Endothelial cell of umbilical vein (primary cell): Measurements from ENCODE around the gene ZDHHC3. TPM values are rescaled to one million over a fixed set of nuclear protein-coding genes. Genes with fewer than 3 reads are reported as not detected.

Experiments
- BruUV-seq: library from RNA; stranded (reverse); fragments of 400-500 nt; replicated peaks from 2 replicates; lab custom pipeline; 2021; lab: Mats Ljungman, UMichigan
- CTCF ChIA-PET: fragments of 300-600, 350-600 bp; sonication (Branson Sonifier 250); formaldehyde crosslinking; loops from one replicate; lab custom pipeline; 2021; ENCODE audit warnings: antibody characterized with exemption, inconsistent platforms; lab: Charles Lee
- POLR2A ChIA-PET: fragments of 300-600, 350-600 bp; sonication (Branson Sonifier 250); formaldehyde crosslinking; loops from one replicate; lab custom pipeline; 2021; ENCODE audit warnings: antibody characterized with exemption, inconsistent platforms; lab: Charles Lee
- DNase-seq: peaks from one replicate; pipeline ENCODE4 v3.0.0-alpha.2; 2011; ENCODE audit warnings: low read depth, low spot score
- FAIRE-seq: peaks from 2 replicates; lab custom pipeline; 2011; peaks lifted over from hg19 to GRCh38; lab: Jason Lieb, UNC
- H2AFZ ChIP-seq: 2 replicates; pipeline ENCODE4 v1.6.0; 2012; ENCODE audit warnings: low read depth, low read length, control low read depth, inconsistent platforms
- H3K27ac ChIP-seq: 2 replicates; pipeline ENCODE4 v1.5.1; 2011; ENCODE audit warnings: low read depth, mild to moderate bottlenecking, control low read depth, low read length, moderate library complexity; ENCODE audit not compliant: insufficient read depth
- H3K27me3 ChIP-seq, 2 experiments: 2 replicates each; pipeline versions ENCODE4 v1.6.0 to v1.6.1; 2011; ENCODE audit warnings: low read length in 2 of 2, mixed read lengths in 1 of 2; ENCODE audit not compliant: control insufficient read depth in 2 of 2, insufficient read depth in 2 of 2
- H3K36me3 ChIP-seq, 2 experiments: 2 replicates in 1 of 2; 3 replicates in 1 of 2; pipeline ENCODE4 v1.5.1; 2011; ENCODE audit warnings: low read length in 2 of 2, mild to moderate bottlenecking in 1 of 2, moderate library complexity in 1 of 2; ENCODE audit not compliant: control insufficient read depth in 2 of 2, insufficient read depth in 2 of 2; ENCODE audit errors: extremely low read depth in 1 of 2
- H3K4me1 ChIP-seq: 3 replicates; pipeline ENCODE4 v1.5.1; 2011; ENCODE audit warnings: mild to moderate bottlenecking, low read length; ENCODE audit not compliant: control insufficient read depth, insufficient read depth; ENCODE audit errors: extremely low read depth
- H3K4me2 ChIP-seq: 2 replicates; pipeline ENCODE4 v1.6.1; 2011; ENCODE audit warnings: low read length, control low read depth, mixed read lengths; ENCODE audit not compliant: insufficient read depth
- H3K4me3 ChIP-seq, 3 experiments: fragments of 200-600 bp in 1 of 3; sonication (generic), shearing (Covaris generic) in 1 of 3; replicated peaks in 1 of 3; 2 replicates each; pipeline ENCODE4 v1.5.1; 2011 to 2016; ENCODE audit warnings: control low read depth in 3 of 3, low read length in 3 of 3, mild to moderate bottlenecking in 2 of 3, inconsistent platforms in 1 of 3, low read depth in 1 of 3, moderate library complexity in 1 of 3; ENCODE audit not compliant: insufficient read depth in 1 of 3
- H3K79me2 ChIP-seq: 2 replicates; pipeline ENCODE4 v1.6.0; 2012; ENCODE audit warnings: low read length, inconsistent platforms; ENCODE audit not compliant: control insufficient read depth, insufficient read depth
- H3K9ac ChIP-seq: replicated peaks from 2 replicates; pipeline ENCODE3; 2011; ENCODE audit warnings: low read length, control low read depth; ENCODE audit not compliant: insufficient read depth; ENCODE audit errors: extremely low read depth
- H3K9me1 ChIP-seq: replicated peaks from 3 replicates; pipeline ENCODE4 v1.6.0; 2011; ENCODE audit warnings: mild to moderate bottlenecking, low read length; ENCODE audit not compliant: control insufficient read depth, insufficient read depth; ENCODE audit errors: extremely low read depth
- H3K9me3 ChIP-seq: replicated peaks from 2 replicates; pipeline ENCODE4 v1.5.1; 2012; ENCODE audit warnings: low read length, inconsistent platforms; ENCODE audit not compliant: control insufficient read depth, insufficient read depth
- H4K20me1 ChIP-seq: replicated peaks from 2 replicates; pipeline ENCODE3; 2011; ENCODE audit warnings: mild to moderate bottlenecking, low read length; ENCODE audit not compliant: control insufficient read depth, insufficient read depth; ENCODE audit errors: extremely low read depth
- EZH2 ChIP-seq: IDR thresholded peaks from 2 replicates; pipeline ENCODE4 v1.6.1; 2012; ENCODE audit warnings: borderline replicate concordance, low read depth, mild to moderate bottlenecking, moderate library complexity, low read length, inconsistent platforms; ENCODE audit not compliant: severe bottlenecking
- FOS ChIP-seq: IDR thresholded peaks from 2 replicates; pipeline ENCODE4 v1.6.1; 2011; ENCODE audit warnings: mild to moderate bottlenecking, low read length, moderate library complexity, borderline replicate concordance; ENCODE audit not compliant: insufficient read depth
- GATA2 ChIP-seq: IDR thresholded peaks from 2 replicates; pipeline ENCODE4 v1.7.0; 2011; ENCODE audit warnings: low read depth, mild to moderate bottlenecking, moderate library complexity, mixed read lengths, low read length; ENCODE audit not compliant: insufficient read length, insufficient read depth
- JUN ChIP-seq: IDR thresholded peaks from 2 replicates; pipeline ENCODE4 v1.6.1; 2011; ENCODE audit warnings: borderline replicate concordance, low read depth; ENCODE audit not compliant: insufficient read length, insufficient read depth
- MYC ChIP-seq: IDR thresholded peaks from one replicate; pipeline ENCODE4 v1.6.1; 2011; ENCODE audit warnings: mild to moderate bottlenecking, low read depth, low read length
- POLR2A ChIP-seq: IDR thresholded peaks from 2 replicates; pipeline ENCODE4 v1.6.1; 2012; ENCODE audit warnings: low read depth, mild to moderate bottlenecking, control low read depth, low read length
- POLR2AphosphoS5 ChIP-seq: IDR thresholded peaks from 2 replicates; pipeline ENCODE4 v1.6.1; 2012; ENCODE audit warnings: low read depth, mild to moderate bottlenecking, control low read depth, low read length, moderate library complexity; ENCODE audit not compliant: insufficient read depth
- dilution Hi-C: fragments of 300-500 bp; cut with MboI; formaldehyde crosslinking; loops from one replicate; pipeline ENCODE4 v1.15.0; 2019; ENCODE audit warnings: low sequenced_read_pairs; ENCODE audit not compliant: extremely low pct_ligation_motif_present
- intact Hi-C: fragments of 100-400 bp; cut with micrococcal nuclease; formaldehyde crosslinking; loops from one replicate; pipeline ENCODE4 v1.10.0; 2022
- polyA plus RNA-seq, 4 experiments: library from polyadenylated mRNA; depleted of rRNA in 3 of 4; stranded (reverse) in 3 of 4; unstranded in 1 of 4; fragments of >200 nt; gene quantifications; 2 replicates each; pipeline versions ENCODE4 v1.2.1 to v1.2.3, GENCODE V29; 2011 to 2012; ENCODE audit warnings: missing spikeins in 1 of 4
- total RNA-seq: library from RNA; stranded (reverse); gene quantifications from 2 replicates; pipeline ENCODE4 v1.2.3, GENCODE V29; 2021
- TF ChIP-seq, protein P1 (sequence below): IDR thresholded peaks from 2 replicates; pipeline ENCODE4 v1.6.1; 2011; ENCODE audit not compliant: insufficient read depth, insufficient read length
- TF ChIP-seq, protein P2 (sequence below), 2 donors: IDR thresholded peaks; 1 replicate in 1 of 2; 2 replicates in 1 of 2; pipeline ENCODE4 v1.5.1; 2011; ENCODE audit warnings: low read length in 2 of 2, mild to moderate bottlenecking in 2 of 2, moderate library complexity in 2 of 2, control low read depth in 1 of 2, inconsistent platforms in 1 of 2, low read depth in 1 of 2; ENCODE audit not compliant: insufficient read depth in 1 of 2; ENCODE audit errors: extremely low read depth in 1 of 2

Gene ZDHHC3
- total and polyA plus RNA-seq, 2 donors (not counting 3 experiments of a cell fraction or from before 2014, with no cell fraction given), result 62.4 to 97.1 TPM

DNA sequence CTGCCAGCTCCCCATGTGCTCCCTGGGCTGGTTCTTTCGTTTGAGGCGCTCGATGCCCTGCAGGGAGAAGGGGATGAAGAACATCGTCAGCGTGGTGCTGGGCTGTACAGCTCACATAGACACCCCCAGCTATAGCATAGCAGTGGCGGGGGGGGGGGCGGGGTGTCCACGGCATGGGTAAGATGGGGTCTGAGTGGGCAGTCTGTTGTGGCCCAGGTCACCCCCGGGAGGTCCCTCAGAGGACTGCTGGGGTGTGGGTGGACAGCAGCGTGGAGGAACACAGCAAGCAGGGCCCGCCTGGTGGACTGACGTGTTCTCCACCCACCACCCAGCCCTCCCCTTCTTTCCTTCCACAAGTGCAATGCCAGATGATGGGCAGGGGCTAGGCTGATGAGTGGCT is 57.9 kb downstream of the ZDHHC3 start:
- no peaks in the 10 kb centered on the region for H3K27me3 ChIP-seq
- no peak overlapping the region for H3K9ac ChIP-seq
- POLR2A ChIA-PET, result no interaction called here
- dilution Hi-C loops (no loop called here), intact Hi-C loops (no loop called here)
- no peaks in the 10 kb centered on the region for H3K9me1 ChIP-seq
- H2AFZ ChIP-seq, result no peak overlapping the region
- no peaks in the 10 kb centered on the region for H4K20me1 ChIP-seq
- peaks cover 3% of the 10 kb centered on the region for H3K4me1 ChIP-seq
- no TSS peak for BruUV-seq
- FAIRE-seq (no peak), DNase-seq (no peak)
- CTCF ChIA-PET, result no interaction called here
- no peaks in the 10 kb centered on the region for H3K79me2 ChIP-seq
- H3K36me3 ChIP-seq, result peaks cover 0 to 7% of the 10 kb centered on the region in 2 experiments
- no peak for TF ChIP-seq GATA2
- no peak for TF ChIP-seq POLR2AphosphoS5
- TF ChIP-seq JUN, result no peak
- no peak for TF ChIP-seq MYC
- TF ChIP-seq POLR2A, result no peak
- TF ChIP-seq, protein P1, sequence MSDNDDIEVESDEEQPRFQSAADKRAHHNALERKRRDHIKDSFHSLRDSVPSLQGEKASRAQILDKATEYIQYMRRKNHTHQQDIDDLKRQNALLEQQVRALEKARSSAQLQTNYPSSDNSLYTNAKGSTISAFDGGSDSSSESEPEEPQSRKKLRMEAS, result no peak
- no peak for TF ChIP-seq FOS
- H3K9me3 ChIP-seq, result no peaks in the 10 kb centered on the region
- no peak overlapping the region for H3K4me3 ChIP-seq
- H3K27ac ChIP-seq, result no peak overlapping the region
- H3K4me2 ChIP-seq, result no peak overlapping the region

DNA sequence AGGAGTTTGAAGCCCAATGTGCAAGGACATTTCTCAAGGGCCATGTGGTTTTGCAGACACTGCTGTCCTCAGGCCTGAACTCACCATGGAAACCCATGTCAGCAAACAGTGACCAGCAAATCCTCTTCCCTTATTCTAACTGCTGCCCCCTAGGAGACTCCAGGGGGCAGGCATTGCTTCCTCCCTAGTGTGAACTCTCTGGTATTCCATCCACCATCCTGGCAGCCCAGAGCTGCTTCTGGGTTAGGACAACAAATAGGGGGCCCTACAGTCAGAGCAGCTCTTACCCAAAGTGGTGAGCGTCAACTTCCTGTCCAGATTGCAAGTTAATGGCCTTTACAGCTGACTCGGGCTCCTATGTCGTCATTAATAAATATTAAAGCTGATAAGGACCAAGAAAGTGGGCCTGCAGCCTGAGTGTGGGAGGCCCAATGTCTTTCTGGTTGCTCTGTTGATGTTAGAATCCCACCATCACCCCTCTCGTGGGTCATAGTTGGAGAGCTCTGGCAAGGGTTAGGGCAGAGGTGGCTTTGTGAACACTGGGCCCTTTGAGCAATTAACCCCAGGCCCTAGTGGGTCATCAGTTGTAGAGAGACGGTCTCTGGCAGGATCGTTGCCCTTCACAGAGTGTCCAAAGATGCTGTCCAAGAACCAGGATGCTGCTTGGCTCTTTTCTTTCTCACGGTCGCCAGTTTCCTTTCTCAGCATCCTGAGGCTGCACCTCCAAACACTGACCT is 60.1 kb downstream of the ZDHHC3 start:
- CTCF ChIA-PET, result interaction anchor here (0.7 to 4.9 kb wide), 11 partner anchors 8 to 386 kb away, joined by 3 to 58 read pairs (median 5); partner anchors contain the start of genes KIAA1143 and KIF15
- no TSS peak for BruUV-seq
- Histone ChIP-seq H3K27ac (no peak overlapping the region), H3K9ac (no peak overlapping the region), H3K9me1 (no peaks in the 10 kb centered on the region), H3K4me3 (no peak overlapping the region), H3K27me3 (no peaks in the 10 kb centered on the region), H3K36me3 (peaks cover 0 to under 1% of the 10 kb centered on the region in 2 experiments), H4K20me1 (no peaks in the 10 kb centered on the region), H3K79me2 (no peaks in the 10 kb centered on the region), H3K9me3 (no peaks in the 10 kb centered on the region), H3K4me1 (peaks cover 3% of the 10 kb centered on the region), H2AFZ (no peak overlapping the region), H3K4me2 (no peak overlapping the region)
- POLR2A ChIA-PET, result no interaction called here
- dilution Hi-C loops, result no loop called here
- intact Hi-C loops, result loop anchor here (2.0 kb wide), 1 partner anchor 31 kb away; no protein-coding TSS in a partner anchor
- DNase-seq (no peak), FAIRE-seq (no peak)
- TF ChIP-seq POLR2A (no peak), MYC (no peak), FOS (no peak), EZH2 (no peak), JUN (no peak), GATA2 (no peak), POLR2AphosphoS5 (no peak)
- TF ChIP-seq, protein P2, sequence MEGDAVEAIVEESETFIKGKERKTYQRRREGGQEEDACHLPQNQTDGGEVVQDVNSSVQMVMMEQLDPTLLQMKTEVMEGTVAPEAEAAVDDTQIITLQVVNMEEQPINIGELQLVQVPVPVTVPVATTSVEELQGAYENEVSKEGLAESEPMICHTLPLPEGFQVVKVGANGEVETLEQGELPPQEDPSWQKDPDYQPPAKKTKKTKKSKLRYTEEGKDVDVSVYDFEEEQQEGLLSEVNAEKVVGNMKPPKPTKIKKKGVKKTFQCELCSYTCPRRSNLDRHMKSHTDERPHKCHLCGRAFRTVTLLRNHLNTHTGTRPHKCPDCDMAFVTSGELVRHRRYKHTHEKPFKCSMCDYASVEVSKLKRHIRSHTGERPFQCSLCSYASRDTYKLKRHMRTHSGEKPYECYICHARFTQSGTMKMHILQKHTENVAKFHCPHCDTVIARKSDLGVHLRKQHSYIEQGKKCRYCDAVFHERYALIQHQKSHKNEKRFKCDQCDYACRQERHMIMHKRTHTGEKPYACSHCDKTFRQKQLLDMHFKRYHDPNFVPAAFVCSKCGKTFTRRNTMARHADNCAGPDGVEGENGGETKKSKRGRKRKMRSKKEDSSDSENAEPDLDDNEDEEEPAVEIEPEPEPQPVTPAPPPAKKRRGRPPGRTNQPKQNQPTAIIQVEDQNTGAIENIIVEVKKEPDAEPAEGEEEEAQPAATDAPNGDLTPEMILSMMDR (IDR thresholded peaks at IDR 0.05; ENCODE audit: extremely low read depth in 1 of 2, insufficient read depth in 1 of 2, low read depth in 1 of 2, low read length in 2 of 2), result no peak
- TF ChIP-seq, protein P1, result no peak
